NCI-H1417 treated with DMSO at 0.1 percent for 48 hours (cell line): ENCODE results near the gene RALGPS1.

Experiments used
- DNase-seq: peaks from one replicate; lab custom pipeline; 2025; lab: John Stamatoyannopoulos, UW

The RALGPS1 gene

DNA sequence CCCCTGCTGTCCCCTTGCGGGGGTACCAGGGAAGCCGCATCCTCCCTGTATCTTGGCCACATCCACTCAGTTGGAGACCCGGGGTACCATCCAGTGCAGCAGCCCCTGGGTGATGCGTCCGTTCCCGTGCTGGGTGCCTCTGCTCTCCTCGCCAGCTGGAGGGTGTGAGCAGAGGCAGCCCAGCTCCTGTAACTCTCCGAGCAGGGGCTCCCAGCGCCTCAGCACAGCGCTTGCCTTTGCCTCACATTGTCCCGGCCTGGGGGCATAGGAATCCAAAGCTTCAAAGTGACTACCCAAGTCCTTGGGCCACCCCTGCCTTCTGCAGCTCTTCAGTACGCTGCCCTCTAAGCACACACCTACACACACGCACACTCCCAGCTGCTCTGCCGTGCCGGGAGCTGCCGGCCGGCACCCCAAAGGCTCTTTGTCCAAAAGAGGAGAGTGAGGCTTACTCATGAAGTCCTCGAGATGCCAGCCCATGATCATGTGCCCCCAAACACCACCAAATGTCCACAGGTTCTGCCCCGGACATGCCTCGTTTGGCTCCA, 207.1 kb downstream of the RALGPS1 start:
- no peak for DNase-seq

DNA sequence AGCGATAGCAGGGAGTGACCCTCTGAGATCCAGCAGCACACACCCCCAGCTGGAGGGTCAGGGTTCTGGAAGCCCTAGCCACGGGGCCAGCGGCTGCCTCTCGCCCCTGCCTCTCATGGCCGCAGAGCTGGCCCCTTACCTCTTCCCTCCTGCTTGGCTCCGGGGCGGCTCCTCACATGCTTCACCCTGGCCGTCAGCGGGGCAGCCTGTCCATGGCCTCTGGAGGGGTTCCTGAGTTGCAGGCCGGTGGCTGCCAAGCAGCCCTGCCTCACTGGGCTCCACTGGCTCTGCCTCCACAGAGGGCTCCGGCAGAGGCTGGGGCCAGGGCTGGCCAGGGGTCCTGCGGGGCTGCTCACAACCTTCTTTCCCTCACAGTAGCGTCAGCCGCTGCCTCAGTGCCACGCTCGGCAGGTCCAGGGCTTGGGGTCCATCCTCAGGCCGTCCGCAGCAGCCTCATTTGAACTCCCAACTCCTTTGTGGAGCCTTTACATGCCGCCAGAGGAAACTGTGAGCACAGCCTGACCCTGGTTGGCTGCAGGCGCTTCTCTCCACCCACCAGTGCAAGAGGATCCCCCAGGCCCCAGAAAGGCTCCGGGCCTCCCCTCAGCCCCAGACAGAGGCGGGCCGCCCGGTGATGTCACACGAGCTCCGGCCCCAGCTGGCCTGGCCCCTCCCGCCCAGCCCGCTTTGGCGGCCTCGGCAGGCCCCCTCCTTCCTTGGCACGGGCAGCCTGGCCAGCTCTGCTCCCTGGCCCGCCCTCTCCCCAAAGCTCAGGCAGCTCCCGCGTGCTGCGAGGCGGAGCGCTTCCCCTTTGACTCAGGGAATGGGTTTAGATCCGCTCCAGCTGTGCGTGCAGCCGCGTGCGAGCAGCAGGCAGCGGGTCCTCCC, 207.8 kb downstream of the RALGPS1 start, which contains the start of gene ANGPTL2:
Gene ANGPTL2, minus strand, starts transcription at position 460 of the 888 bp plus-strand sequence. CDS start 13,904 bp downstream, outside the sequence.
- DNase-seq, result no peak

DNA sequence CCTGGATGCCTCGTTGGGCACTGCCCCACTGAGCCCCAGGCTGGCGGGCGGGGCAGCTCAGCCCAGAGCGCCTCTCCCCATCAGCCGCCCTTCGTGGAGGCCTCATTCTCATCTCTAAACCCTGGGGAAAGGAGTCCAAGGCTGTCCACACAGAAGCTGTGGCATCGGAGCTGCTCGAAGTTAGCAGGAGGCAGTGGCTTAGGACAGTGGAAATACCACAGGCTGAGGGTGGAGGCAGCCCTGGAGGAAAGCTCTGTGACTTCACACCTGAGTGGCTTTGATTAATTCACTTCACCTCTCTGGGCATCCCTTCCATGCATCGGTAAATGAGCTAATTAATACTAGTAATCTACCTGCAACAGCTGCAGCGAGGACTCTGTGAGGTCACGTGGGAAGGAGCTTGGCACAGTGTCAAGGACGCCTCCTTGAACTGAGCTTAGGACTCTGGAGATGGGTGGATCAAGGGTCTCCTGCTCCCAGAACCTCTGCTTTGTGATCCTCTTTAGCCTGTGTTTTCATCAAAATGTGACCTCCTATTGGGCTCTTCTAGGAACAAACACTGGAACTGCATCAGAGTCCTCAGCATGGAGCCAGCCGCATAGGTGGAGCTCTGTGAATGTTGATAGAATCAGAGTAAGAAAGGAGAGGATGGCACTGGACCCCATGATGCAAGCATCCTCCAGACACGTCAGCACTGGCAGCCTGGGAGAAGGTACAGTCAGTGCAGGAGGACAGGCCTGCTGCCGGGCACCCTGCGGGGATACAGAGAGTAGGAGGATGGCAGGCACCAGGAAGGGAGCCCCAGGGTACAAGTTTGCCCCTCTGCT, 208.7 kb downstream of the RALGPS1 start:
- DNase-seq, result peak; percentile 43

GRCh38 chr9:127124111-127124531, 209.5 kb downstream of the RALGPS1 start:
- DNase-seq, result no peak

- DNase-seq, result no peak
Observed at GRCh38 chr9:127124792-127125191, 210.2 kb downstream of the RALGPS1 start.

GRCh38 chr9:127126971-127127370, 212.4 kb downstream of the RALGPS1 start:
- DNase-seq, result no peak

- DNase-seq, result no peak
Observed at GRCh38 chr9:127128341-127129072, 213.9 kb downstream of the RALGPS1 start.

DNA sequence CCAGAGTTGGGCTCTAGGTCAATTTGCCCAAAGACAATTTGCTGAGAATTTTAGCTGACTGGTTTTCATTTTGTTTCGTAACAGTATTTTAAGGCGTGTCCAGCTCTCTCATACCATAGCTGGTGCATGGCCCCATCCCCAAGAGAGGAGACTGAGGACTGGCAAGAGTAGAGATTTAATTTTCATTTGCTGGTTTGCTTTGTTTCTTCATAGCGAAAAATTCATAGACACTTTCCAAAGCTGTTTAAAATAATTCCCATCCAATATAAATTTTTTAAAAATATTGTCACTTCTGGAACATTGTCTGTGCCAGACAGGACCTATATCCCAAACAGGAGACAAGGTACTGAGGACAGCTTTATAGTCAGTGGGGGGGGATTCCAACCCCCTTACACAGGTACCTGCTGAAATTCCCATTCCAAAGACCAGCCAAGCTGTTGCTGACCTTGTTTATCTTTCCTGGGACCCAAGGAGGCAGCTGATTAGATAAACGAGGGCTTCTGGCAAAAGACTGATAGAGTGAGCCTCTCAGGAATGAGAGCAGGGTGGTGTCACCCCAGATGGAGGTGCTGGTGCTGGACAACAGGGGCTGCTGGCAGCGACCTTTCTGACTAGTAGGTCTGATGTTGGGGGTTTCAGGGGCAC, 214.6 kb downstream of the RALGPS1 start:
- DNase-seq, result no peak

GRCh38 chr9:127129718-127130085, 215.1 kb downstream of the RALGPS1 start:
- DNase-seq, result no peak

DNA sequence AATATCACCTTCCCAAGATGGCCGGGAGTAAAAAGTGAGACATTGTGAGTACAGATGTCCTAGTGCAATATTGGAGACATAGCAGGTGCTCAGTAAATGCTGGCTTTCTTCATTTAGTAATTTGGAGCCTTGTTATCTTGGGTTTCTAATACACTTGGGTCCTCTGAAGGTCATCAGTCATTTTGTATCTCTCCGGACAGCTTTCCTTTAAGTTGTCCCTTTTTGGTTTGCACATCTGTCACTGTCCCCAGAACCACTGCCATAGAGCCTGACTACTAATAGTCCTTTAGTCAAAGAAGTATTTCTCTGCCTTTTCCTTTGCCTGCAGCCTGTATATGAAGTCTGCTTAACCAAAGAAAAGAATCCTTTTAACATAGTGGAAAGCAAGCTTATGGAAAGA, 215.7 kb downstream of the RALGPS1 start:
- no peak for DNase-seq

DNA sequence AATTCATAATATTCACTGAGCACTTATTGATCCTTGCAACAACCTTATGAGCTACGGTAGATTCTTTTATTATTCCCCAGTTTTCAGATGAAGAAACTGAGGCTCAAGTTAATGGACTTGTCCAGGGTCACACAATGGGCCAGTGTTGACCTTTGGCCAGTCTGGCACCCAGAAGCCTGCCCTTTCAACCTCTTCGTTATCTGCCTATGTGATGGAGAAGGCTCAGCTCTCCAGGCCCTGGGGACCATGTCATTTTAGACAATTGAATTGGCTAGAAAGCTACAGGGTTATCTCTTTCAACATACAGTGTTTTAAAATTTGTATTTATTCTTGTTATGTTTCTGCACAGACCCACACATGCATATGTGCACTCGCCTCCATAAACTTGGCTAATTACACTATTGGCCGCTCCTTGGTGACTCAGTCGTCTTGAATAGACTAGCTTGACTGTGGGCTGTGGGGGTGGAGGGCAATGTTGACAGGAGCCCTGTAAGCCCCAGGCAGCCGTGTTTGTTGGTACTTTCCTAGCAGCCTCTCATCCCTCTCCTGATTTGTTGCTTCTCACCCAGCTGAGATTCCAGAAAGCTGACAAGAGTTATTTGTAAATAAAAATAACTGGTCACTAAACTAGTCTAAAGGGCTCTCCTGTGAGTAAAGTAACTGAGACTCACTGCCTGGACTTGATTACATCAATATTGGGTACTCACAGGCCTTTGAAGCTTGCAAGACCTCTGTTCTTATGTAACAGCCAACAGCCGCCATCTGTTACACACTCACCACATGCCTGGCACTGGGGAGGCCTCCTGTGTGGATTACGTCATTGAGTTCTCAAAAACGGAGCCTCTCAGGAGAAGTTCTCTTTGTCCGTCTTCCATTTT, 216.3 kb downstream of the RALGPS1 start:
- DNase-seq, result no peak

DNA sequence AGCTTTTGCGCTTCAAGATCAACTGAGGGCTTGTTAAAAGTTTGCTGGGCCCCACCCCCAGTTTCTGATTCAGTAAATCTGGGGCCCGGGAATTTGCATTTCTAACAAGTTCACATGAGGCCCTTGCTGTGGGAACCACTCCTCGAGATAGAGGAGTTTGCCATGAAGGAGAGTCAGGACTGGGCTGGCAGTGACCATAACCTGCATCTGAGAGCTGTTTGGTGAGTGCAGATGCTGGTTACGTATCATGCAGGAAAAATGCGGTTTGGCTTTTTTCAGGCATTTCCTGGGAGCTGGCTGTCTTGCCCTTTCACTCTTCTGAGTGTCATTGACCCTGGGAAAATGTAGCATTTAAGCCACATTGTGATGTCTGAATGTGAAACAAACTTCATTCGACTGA, 217.3 kb downstream of the RALGPS1 start:
- no peak for DNase-seq

GRCh38 chr9:127132375-127132774, 217.8 kb downstream of the RALGPS1 start:
- no peak for DNase-seq

- peak; percentile 20 for DNase-seq
Observed at GRCh38 chr9:127132921-127133647, 218.5 kb downstream of the RALGPS1 start.

GRCh38 chr9:127133739-127134167, 219.2 kb downstream of the RALGPS1 start:
- DNase-seq, result no peak

GRCh38 chr9:127135056-127135745, 220.6 kb downstream of the RALGPS1 start:
- DNase-seq, result no peak

DNA sequence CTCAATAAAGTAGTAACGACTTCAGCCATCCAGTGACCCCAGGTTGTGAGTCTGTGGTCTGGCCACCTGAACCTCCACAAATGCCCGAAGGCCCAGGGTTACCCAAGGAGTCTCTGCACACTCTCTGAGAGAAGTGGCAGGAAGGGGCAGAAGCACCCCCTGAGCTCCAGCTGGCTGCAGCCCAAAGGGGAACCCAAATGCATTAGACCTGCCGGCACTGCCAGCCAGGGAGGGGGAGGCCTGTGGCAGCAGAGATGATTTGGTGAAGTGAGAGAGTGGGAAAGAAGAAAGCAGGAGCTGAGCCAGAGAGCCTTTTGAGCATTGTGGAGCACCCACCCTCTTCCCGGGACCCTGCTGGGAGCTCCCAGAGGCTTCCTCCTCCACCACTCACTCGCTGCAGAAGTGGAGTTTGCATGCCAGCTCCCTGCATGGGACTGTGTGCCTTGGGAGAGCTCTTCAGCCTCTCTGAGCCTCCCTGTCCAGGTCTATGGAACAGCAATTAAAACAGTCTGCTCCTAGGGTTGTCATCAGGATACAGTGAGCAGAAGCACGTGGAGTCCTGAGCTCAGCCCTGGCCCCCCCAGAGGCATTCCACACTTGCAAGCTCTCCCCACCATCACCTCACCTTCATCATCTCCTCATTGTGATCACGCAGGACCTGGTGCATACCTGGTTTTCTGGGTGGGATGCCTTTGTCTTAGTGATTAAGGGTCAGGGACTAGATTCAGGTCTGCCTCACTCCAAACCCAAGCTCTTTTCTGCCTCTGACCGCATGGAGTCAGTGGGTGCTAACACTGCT, 221.7 kb downstream of the RALGPS1 start:
- DNase-seq, result no peak
